HG02588 (cell line): ENCODE measurements around the gene FBXO41.
"Not testable (repeated sequence)": the region's sequence is repeated elsewhere in the genome, so short reads cannot be mapped to it uniquely, and the experiment has no call there.

Experiments used
- ATAC-seq: cut with Tn5 transposase; IDR thresholded peaks from one replicate; pipeline ENCODE4 v1.9.1; 2021; ENCODE audit warnings: mild to moderate bottlenecking, moderate library complexity; ENCODE audit not compliant: unreplicated experiment

FBXO41 gene

DNA sequence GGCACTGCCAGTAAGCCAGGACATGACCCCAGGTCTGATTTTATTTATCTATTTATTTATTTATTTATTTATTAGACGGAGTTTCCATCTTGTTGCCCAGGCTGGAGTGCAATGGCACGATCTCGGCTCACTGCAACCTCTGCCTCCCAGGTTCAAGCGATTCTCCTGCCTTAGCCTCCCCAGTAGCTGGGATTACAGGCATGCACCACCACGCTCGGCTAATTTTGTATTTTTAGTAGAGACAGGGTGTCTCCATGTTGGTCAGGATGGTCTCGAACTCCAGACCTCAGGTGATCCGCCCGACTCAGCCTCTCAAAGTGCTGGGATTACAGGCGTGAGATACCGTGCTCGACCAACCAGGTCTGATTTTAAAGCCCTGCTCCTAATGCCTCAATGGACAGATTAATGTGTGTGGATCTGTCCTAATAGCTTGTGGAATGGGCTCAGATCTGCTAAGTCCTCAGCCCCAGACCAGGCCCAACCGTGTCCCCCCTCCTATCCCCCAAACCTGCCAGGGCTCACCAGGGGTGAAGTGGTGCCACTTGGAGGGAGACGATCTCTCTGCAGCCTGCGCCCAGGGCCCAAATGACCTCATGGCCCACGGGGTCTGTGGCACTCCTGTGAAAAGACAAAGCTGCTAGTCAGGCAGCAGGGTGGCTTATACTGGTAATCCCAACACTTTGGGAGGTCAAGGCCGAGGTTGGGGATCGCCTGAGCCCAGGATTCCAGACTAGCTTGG is 21.4 kb downstream of the FBXO41 start:
- not testable (repeated sequence) for ATAC-seq

DNA sequence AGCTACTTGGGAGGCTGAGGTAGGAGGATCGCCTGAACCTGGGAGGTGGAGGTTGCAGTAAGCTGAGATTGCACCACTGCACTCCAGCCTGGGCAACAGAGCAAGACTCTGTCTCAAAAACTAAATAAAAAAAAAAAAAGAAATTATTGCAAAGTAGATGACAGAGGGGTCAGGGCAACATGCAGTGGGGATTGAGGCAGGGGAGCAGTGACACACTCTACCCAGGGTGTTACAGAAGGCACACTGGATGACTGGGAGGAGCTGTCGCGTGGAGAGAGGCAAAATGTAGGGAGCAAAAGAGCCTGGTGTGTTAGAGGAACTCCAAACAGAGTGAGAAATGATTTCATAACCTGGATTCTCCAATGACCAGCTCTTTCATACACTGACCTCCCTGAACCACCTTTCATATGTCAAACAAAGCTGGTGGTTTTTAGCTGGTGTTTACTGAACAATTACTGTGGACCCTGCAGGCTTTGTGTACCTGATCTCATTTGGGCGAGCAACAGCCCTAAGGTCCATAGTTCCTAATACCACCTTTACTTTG is 22.1 kb downstream of the FBXO41 start:
- ATAC-seq: no peak

DNA sequence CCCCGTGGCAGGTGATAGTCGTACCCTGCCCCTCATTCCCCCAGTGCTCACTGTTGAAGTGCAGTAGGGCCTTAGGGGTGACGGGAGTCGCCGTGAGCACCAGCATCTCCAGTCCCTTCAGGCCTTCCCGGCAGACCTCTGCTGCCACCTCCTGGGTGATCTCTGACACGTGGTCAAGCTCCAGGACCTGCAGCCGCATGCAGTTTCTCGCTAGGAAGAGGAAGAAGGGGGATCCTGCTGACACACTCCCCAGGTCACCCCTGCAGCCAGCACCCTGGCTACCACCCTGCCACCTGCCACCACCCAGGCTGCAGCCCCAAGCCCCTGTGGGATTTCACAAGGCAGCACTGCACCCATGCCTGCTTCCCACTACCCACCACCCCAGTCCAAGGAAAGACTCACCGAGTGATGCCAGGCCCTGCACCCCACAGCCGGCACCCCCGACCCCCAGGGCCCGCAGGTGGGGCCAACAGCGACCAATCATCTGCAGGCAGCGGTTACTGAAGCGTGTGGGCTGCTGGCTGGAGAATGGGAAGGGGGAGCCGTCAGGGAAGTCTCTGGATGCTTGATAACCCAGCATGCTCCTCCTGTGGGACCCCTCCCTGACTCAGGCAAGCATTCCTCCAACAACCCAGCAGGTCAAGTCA is 23.8 kb downstream of the FBXO41 start:
- ATAC-seq: no peak

DNA sequence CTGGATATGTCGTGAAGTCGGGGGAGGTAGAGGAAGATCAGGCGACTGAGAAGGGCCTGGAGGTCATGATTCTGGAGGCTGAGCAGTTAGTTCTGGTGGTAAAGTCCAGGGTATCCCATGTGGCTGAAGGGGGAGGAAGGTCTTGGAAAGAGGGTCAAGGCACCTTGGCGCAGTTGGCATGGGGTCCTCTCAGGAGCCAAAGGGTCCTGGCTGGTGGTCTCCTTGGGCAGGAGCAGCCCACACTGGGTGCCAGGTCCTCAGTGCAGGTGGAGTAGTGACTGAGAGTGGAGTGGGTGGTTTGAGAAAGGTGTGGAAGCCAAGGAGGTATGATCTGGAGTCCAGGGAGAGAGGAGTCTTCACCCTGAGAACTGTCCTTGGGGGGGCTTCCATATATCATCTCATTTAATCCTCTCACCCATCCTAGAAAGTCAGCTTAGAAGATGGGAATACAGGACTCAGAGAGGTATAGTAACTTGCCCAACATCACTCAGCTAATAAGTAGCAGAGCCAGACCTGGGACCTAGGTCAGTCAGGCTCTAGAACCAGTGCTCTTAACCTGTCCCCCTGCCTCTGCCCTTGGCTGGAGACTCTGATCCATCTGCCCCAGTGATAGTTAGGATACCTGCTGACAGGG is 24.5 kb downstream of the FBXO41 start:
- ATAC-seq: no peak

DNA sequence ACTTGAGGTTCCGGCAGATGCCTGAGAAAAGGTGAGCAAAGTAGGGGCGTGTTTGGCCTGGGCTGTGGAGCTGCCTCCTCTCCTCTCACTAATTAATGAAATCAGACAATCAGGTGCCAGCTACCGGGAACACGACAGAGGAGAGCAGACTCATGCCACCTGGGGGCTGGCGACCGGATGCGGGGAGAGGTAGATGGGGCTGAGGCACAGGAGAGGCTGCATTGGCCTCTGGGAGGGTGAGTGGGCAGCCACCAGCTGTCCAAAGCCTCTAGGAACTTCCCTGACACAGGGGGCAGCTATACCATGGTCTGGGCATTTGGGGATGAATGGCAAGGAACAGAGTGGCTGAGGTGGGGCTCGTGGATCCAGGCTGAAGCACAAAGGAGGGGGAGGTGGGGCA is 25.0 kb downstream of the FBXO41 start:
- ATAC-seq: no peak

DNA sequence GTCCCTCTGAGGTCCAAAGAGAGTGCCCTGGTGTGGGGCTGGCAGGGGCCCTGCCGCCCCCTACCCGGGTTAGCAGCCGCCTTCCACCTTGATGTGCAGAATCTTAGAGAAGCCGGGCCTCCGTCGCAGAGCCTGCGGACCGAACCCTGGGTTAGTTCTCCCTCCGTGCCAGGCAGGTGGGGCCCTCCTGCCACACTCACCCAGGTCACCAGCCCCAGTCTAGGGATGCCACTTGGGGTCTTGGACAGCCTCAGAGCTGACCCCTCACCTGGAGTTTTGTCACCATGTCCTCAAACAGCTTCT is 25.4 kb downstream of the FBXO41 start:
- ATAC-seq: no peak

DNA sequence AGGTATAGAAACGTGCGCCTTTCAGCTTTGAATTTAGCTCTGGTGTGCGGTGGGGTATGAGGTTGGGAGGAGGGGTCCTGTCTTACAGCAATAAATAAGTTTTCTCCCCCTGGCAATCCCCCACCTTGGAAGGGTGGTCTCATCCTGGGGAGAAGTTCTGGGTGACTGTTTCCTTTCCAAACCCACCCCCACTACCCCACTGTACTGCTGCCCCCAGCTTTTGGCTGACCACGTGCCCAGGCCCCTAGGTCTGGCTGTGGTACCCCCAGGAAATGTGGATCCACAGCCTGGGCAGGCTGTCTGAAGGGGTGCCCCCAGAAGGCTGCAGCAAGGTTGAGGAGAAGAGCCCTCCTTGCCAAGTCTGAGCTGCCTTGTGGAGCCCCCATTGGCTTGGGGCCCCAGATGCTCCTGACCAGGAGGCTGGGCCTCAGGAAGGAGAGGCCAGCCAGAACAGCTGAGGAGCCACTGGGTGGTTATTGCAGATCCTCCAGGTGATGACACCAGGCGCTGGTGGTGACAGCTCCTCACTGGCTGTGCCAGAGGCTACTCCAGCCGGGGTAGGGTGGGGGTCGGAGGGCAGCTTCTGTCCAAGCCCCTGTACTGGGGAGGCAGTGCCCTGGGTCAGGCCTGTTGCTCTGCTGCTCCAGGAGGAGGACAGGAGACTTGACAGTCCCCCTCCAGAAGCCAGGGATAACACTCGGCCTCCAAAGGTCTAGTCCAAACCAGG is 25.9 kb downstream of the FBXO41 start:
- no peak for ATAC-seq

DNA sequence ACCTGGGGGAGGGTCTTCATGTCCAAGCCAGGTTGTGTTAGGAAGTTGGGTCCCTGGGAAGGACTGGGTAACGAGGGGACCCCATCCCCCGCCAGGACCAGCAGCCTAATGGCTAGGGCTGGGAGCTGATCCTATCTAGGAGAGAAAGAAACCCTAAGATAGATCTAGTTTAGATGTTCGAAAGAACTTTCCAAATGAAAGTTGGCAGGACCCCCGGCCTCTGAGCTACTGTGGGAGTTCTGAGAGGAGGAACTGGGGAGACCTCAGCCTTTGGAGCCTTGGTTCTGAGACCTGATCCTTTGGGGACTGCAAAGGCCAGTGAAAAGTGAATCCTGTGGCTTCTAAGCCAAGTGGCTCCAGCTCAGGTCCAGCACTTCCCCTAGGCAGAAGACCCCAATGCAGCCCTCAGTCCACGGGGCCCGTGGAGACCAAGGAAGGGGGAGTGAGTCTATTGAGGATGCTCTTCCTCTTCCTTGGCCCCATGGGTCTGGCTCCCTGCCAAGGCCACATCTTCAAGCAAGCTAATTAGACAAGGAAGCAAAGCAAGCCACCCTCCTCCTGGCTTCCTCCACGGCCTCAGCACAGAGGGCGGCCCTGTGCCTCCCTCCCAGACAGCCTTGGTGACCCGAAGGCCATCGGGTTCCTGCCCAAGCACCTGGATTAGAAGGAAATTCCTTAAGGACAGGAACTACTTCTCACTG is 26.7 kb downstream of the FBXO41 start:
- no peak for ATAC-seq

DNA sequence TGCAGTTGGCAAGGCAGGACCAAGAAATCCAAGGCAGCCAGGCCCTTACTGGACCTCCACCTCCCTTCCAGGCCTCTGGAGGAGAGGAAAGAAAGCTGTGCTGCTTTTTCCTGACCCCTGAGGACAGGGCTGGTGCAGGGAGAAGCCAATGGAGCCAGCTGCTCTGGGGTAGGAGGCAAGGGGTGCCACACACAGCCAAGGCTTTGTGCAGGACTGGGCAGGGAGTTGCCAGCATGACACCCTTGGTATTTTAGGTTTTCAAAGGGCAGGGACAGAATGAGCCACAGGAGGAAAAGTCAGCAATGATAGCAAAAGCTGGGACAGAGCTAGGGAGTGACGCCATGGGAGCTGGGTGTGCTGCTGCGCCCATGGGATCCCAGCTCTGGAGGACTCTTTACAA is 27.3 kb downstream of the FBXO41 start:
- no peak for ATAC-seq

DNA sequence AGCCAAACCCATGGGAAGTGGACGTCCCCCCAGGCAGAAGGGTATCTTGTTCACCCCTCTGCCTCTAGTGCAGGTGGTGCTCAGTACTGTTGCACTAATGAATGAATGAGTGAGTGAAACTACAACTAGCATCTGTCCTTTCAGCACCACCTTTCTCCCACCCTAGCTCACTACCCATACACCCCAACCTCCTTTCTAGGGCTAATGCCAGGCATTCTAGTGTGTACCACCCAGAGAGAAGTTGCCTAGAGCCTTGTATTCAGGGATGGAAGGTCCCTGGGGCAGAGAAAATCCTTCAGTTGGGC is 27.7 kb downstream of the FBXO41 start:
- no peak for ATAC-seq

DNA sequence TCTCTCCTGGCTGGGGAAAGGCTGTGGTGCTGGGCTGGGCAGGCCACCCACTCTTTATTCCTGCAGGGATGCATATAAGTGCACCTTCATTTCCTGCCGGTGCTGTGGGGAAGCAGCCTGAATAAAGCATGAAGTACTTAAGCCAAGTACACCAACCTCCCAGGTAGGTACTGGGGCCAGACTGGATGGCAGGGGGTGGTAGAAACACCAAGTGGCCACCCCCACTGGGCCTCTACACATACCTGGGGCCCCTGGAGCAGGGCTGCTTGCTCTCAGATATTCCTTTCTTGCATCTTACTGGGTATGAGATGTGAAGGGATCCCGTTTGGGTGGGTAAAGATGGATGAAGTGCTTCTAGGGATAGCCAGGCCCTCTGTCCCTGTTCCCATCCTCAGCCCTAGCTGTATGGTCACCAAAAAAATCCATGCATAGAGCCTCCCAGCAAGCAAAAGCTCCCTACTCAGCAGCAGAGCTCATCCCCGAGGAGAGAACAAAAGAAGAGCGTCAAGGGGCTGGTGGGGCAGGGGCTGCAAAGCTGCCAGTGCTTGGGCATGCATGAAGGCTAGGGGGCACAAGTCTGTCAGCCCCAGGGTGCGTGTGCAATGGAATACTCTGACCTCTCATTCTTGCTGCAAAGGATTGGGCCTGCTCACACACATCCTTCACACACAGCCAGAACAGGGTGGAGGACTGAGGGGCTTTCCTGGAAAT is 28.2 kb downstream of the FBXO41 start:
- no peak for ATAC-seq

DNA sequence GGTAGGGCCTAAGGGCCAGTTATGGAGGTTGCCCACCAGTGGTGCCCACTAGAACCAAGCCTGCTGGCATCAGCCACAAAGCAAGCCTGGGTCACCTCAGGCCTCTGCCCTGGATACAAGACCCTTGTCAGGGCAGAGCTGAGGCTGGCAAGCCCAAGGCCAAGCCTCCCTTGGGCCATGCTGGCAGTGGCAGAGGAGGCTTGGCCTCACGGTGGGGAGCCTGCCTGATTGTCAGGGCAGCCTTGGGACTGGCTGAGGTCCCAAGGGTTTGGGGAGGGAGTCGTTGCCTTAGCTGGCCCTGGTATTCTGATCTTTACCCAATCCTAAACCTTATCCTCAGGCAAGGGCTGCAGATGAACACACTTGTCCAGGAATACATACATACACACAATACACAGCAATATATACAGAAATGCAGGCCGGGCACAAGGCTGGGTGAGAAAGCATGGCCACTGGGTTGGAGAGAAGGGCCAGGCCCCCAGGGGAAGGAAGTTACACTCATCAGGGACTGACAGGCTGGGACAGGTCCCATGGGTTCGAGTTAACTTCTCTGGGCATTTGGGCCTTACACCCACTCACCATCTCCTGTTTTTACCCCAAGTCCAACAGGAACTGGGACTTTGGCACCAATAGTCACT is 29.2 kb downstream of the FBXO41 start:
- ATAC-seq: no peak

DNA sequence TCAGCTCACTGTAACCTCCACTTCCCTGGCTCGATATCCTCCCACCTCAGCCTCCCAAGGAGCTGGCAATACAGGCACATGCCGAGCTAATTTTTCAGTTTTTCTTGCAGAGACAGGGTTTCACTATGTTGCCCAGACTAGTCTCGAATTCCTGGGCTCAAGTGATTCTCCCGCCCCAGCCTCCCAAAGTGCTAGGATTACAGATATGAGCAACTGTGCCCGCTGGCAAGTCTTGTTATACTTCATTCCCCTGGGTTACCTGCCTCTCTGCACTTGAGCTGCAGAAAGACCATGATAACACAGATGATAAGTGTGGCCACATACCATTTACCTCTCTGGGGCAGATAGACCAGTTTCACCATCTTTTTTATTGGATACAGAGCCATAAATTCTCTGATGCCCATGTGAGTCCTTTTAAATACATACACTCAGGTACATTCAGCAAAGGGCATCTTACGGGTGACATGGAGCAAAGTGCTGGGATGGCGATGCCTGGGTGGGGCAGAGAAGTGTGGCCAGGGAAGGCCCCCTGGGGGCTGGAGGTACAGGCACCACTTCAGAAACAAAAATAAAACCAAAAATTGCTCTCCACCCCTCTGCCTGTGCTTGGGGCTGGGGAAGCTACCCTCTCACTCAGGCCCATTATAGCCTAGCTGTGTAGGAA is 29.8 kb downstream of the FBXO41 start:
- no peak for ATAC-seq

DNA sequence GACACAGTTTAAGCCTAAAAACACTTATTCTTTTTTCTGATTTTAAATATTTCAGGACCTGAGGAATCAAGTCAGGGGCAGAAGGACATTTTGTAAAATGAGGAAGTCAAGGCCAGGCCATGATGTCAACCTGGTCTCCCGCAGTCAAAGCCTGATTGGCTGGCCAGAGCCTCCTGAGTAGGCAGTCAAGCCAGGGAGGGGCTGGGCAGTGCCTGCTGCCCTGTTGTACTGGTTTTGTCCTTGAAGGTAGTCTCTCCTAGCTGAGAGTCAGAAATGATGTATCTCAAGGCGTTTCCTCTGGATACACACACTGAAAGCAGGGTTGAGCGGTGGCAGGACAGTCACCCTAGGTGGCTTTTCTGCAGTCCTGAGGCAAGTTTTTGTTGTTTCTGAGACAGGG is 30.4 kb downstream of the FBXO41 start:
- ATAC-seq: no peak

DNA sequence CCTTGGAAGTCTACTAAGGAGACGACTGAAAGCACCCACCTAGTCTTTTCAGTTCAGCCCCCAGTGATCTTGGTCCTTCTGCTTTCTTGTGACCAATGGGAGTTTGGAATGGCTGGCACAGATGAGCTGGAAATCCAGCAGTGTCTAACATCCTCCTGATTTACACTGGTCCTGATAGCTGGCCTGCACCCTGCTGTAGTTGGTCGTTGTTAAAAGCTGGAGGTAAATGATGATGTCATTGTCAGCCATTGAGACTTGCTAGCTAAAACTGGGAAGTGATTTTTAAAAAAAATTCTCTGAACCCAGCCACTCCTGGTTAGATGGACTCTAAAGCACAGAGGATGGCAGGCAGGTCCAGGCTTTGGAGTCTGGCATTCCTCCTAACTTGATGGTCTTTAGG is 30.9 kb downstream of the FBXO41 start:
- no peak for ATAC-seq

DNA sequence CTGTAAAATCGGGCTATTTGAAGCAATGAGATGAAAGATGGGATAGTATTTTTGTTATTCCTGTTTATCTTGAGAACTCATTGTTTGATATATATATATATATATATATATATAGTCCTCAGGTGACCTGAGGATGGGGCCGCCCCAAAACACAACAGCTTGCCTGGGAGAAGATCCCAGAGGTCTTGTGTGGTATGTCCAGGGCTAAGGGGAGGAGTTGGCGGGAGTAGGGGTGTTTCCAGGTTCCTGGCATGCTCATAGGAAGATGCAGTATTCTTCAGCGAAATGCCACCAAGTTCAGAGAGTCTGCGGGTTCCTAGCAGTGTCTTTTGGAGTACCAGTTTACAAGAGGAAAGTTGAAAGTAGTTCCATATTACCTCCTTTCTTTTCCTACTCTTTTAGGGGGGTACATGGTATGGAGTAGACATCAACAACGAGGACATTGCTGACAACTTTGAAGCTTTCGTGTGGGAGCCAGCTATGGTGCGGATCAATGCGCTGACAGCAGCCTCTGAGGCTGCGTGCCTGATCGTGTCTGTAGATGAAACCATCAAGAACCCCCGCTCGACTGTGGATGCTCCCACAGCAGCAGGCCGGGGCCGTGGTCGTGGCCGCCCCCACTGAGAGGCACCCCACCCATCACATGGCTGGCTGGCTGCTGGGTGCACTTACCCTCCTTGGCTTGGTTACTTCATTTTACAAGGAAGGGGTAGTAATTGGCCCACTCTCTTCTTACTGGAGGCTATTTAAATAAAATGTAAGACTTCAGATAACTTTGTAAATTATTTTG is 31.8 kb downstream of the FBXO41 start:
- no peak for ATAC-seq

DNA sequence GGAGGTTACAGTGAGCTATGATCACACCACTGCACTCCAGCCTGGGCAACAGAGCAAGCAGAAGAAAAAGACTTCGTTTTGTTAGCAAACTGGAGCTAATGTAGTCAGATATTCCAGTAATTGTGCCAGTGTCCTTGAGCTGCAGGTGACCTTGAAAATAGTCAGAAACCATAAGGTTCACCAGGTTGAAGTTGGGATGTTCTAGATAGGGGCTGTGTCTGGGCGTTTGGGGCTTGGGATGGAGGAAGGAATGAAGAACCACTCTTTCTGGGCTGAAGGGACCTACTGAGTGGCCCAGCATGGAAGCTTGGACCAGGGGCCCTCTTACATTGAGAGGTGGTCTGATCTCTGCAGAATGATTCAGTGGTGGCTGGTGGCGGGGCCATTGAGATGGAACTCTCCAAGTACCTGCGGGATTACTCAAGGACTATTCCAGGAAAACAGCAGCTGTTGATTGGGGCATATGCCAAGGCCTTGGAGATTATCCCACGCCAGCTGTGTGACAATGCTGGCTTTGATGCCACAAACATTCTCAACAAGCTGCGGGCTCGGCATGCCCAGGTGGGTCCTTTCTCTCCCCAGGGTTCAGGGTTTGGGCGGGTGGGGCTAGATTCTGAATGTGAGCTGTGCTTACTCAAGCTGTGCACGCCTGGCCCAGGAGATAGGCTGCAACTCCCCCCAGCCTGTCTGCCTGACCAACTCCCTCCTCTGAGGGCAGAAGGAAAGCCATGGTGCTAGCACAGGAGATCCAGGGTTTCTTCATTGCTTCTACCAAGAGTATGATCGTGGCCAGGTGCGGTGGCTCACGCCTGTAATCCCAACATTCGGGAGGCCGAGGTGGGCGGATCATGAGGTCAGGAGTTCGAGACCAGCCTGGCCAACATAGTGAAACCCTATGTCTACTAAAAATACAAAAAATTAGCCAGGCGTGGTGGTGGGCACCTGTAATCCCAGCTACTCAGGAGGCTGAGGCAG is 33.1 kb downstream of the FBXO41 start:
- ATAC-seq: no peak

DNA sequence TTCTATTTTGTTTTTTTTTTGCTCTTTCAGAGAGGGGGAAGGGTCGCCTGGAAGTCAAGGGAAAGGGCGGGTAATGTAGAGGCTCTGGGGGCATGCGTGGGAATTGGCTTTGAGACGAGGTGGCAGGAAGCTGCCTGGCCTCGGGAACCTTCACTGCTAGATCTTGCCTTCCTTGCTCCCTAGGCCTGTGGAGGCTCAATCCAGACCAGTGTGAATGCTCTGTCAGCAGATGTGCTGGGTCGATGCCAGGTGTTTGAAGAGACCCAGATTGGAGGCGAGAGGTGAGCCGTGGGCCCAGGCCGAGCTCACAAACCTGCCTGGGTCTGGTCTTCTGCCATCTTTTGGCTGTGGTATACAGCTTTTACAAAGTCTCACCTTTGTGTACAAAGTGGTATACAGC is 34.6 kb downstream of the FBXO41 start:
- ATAC-seq: no peak
